Esophagus muscularis mucosa (tissue), 4 donors: ENCODE results near the gene MOSPD2.

ENCODE experiments used
- CTCF ChIP-seq, 3 experiments: fragments of 200-600 bp in 2 of 3; fragments of 450-650 bp in 1 of 3; sonication (generic) in 2 of 3; IDR thresholded peaks; one replicate each; pipeline ENCODE4 v1.5.1; 2017 to 2019; ENCODE audit warnings: antibody characterized with exemption in 3 of 3, mild to moderate bottlenecking in 2 of 3, moderate library complexity in 1 of 3
- EP300 ChIP-seq: sonication (generic); formaldehyde crosslinking; IDR thresholded peaks from one replicate; pipeline ENCODE4 v1.6.1; 2017; ENCODE audit warnings: antibody characterized with exemption
- POLR2A ChIP-seq: fragments of 450-650 bp; IDR thresholded peaks from one replicate; pipeline ENCODE4 v1.6.1; 2017; ENCODE audit warnings: antibody characterized with exemption, moderate library complexity, mild to moderate bottlenecking, low read depth
- POLR2AphosphoS5 ChIP-seq, 2 donors: sonication (generic); formaldehyde crosslinking; IDR thresholded peaks; one replicate each; pipeline ENCODE4 v1.6.1; 2017; ENCODE audit warnings: antibody characterized with exemption in 2 of 2

GRCh38 chrX:14964500-14964899, 91.3 kb downstream of the MOSPD2 start:
- TF ChIP-seq CTCF (IDR thresholded peaks at IDR 0.05) (no peak), POLR2AphosphoS5 (IDR thresholded peaks at IDR 0.05) (no peak), POLR2A (no peak), EP300 (no peak)
